ENCODE results near the gene CRYBG1. TPM values are rescaled to one million over a fixed set of nuclear protein-coding genes. Genes with fewer than 3 reads are reported as not detected.

The CRYBG1 gene
- total and polyA plus RNA-seq, 2 of the 4 experiments (the other 2 are of a cell fraction) = 0.38 to 1.1 TPM

GRCh38 chr6:106608080-106608668 lies 247.7 kb downstream of the CRYBG1 start:
- dilution Hi-C loops (cut with HindIII; ENCODE audit: low sequenced_read_pairs, unreplicated experiment) = no loop called here
- no CpG with 5 or more reads among the region's 2 CpGs for WGBS, 2 experiments (ENCODE audit: extremely low coverage in 2 of 2, insufficient read length in 1 of 2)
- H3K79me1 ChIP-seq (ENCODE audit: low read depth in 1 of 2, low read length in 2 of 2) = no peaks in the 10 kb centered on the region
- H3K9me3 ChIP-seq (ENCODE audit: control insufficient read depth, insufficient read depth, low read length) = no peaks in the 10 kb centered on the region
- H3K14ac ChIP-seq (replicated peaks; ENCODE audit: low read depth, low read length) = no peak overlapping the region
- TF ChIP-seq RCOR1 (IDR thresholded peaks at IDR 0.05; ENCODE audit: insufficient replicate concordance, low read length) = no peak
- no peak for TF ChIP-seq MXI1 (IDR thresholded peaks at IDR 0.05; ENCODE audit: borderline replicate concordance, low read depth, low read length)
- TF ChIP-seq RAD21 (IDR thresholded peaks at IDR 0.05; ENCODE audit: low read length) = peak; percentile 20
- TF ChIP-seq, protein P1, sequence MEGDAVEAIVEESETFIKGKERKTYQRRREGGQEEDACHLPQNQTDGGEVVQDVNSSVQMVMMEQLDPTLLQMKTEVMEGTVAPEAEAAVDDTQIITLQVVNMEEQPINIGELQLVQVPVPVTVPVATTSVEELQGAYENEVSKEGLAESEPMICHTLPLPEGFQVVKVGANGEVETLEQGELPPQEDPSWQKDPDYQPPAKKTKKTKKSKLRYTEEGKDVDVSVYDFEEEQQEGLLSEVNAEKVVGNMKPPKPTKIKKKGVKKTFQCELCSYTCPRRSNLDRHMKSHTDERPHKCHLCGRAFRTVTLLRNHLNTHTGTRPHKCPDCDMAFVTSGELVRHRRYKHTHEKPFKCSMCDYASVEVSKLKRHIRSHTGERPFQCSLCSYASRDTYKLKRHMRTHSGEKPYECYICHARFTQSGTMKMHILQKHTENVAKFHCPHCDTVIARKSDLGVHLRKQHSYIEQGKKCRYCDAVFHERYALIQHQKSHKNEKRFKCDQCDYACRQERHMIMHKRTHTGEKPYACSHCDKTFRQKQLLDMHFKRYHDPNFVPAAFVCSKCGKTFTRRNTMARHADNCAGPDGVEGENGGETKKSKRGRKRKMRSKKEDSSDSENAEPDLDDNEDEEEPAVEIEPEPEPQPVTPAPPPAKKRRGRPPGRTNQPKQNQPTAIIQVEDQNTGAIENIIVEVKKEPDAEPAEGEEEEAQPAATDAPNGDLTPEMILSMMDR (conservative IDR thresholded peaks at IDR 0.05; ENCODE audit: low read depth, low read length) = peak; percentile 48
- peak; percentile 34 for TF ChIP-seq SMC3 (IDR thresholded peaks at IDR 0.05; ENCODE audit: low read depth, low read length)
- H2BK5ac ChIP-seq (ENCODE audit: low read depth, low read length, poor library complexity, severe bottlenecking) = no peak overlapping the region
- no peak overlapping the region for H2AK9ac ChIP-seq (replicated peaks; ENCODE audit: low read depth, low read length, poor library complexity)
- H3K23ac ChIP-seq (ENCODE audit: low read depth, low read length) = no peak overlapping the region
- H3K4me3 ChIP-seq (ENCODE audit: insufficient read depth, low read depth, low read length) = no peak overlapping the region
- no peaks in the 10 kb centered on the region for H3K36me3 ChIP-seq (ENCODE audit: control insufficient read depth, insufficient read depth, low read length)
- no peaks in the 10 kb centered on the region for H3K4me1 ChIP-seq (ENCODE audit: control insufficient read depth, insufficient read depth, low read length)
- no peaks in the 10 kb centered on the region for H3K9me1 ChIP-seq (ENCODE audit: insufficient read depth, low read length)
- intact Hi-C loops (cut with micrococcal nuclease) = loop anchor here (2.0 kb wide), 1 partner anchor 13 kb away; no protein-coding TSS in a partner anchor
- H2BK120ac ChIP-seq (ENCODE audit: low read depth, low read length) = no peak overlapping the region
- no peak overlapping the region for H4K5ac ChIP-seq (ENCODE audit: low read depth, low read length)
- no peak overlapping the region for H3K4me2 ChIP-seq (ENCODE audit: low read depth, low read length)
- in situ Hi-C loops (cut with MboI; ENCODE audit: low sequenced_read_pairs) = no loop called here
- no peak overlapping the region for H2BK20ac ChIP-seq (ENCODE audit: low read depth, low read length)
- H2AFZ ChIP-seq (replicated peaks; ENCODE audit: low read length, poor library complexity) = no peak overlapping the region
- DNase-seq (peak; percentile 49), ATAC-seq (ENCODE audit: low read depth) (peak; percentile 59)
- no peak overlapping the region for H4K8ac ChIP-seq (ENCODE audit: low read depth in 2 of 2, low read length in 2 of 2)
- H3K4ac ChIP-seq (ENCODE audit: low read depth, low read length) = no peak overlapping the region
- no peak overlapping the region for H4K91ac ChIP-seq (ENCODE audit: insufficient read depth, low read depth, low read length)
- H4K20me1 ChIP-seq (ENCODE audit: insufficient read depth, low read length) = no peaks in the 10 kb centered on the region
- POLR2A ChIA-PET (ENCODE audit: unreplicated experiment) = no interaction called here
- H3K27me3 ChIP-seq (ENCODE audit: control insufficient read depth, insufficient read depth, low read length) = no peaks in the 10 kb centered on the region
- BruUV-seq (replicated peaks) = no TSS peak
- no peak overlapping the region for H2AK5ac ChIP-seq (ENCODE audit: low read depth, low read length)
- CTCF ChIA-PET = interaction anchor here (0.8 to 1.1 kb wide), 3 partner anchors 12 to 371 kb away, joined by 3 to 5 read pairs (median 3); no protein-coding TSS in a partner anchor
- H3K9ac ChIP-seq (ENCODE audit: low read depth, low read length) = no peak overlapping the region
- no peak overlapping the region for H3K27ac ChIP-seq (ENCODE audit: insufficient read depth, low read length)
- no peak overlapping the region for H2BK15ac ChIP-seq (ENCODE audit: low read depth, low read length)
- H3K18ac ChIP-seq (ENCODE audit: low read depth, low read length) = no peak overlapping the region
- H3K56ac ChIP-seq (ENCODE audit: extremely low read depth, insufficient read depth, low read length) = no peak overlapping the region

Data from IMR-90 (cell line).